PFSK-1 (cell line): ENCODE data around the gene GAREM2.

Experiments used
- POLR2AphosphoS5 ChIP-seq: IDR thresholded peaks from 2 replicates; pipeline ENCODE4 v1.6.1; 2012; ENCODE audit warnings: low read depth, mild to moderate bottlenecking, control low read depth, low read length, moderate library complexity
- REST ChIP-seq, 2 experiments: IDR thresholded peaks; 2 replicates each; pipeline versions ENCODE4 v1.6.1 to v1.8.0; 2011 to 2012; ENCODE audit warnings: low read depth in 2 of 2, low read length in 2 of 2, control low read depth in 1 of 2, inconsistent platforms in 1 of 2, mild to moderate bottlenecking in 1 of 2, moderate library complexity in 1 of 2; ENCODE audit not compliant: insufficient read depth in 1 of 2

GRCh38 chr2:26172871-26173775 is at the start of gene GAREM2:
- no peak for TF ChIP-seq REST (IDR thresholded peaks at IDR 0.05; ENCODE audit: insufficient read depth in 1 of 2, low read depth in 2 of 2, low read length in 2 of 2)
- TF ChIP-seq POLR2AphosphoS5, result no peak
